A673 (cell line): Measurements from ENCODE around the gene CFAP410. TPM values are rescaled to one million over a fixed set of nuclear protein-coding genes. Genes with fewer than 3 reads are reported as not detected.

Experiments used
- BruUV-seq: library from RNA; stranded (reverse); fragments of 400-500 nt; replicated peaks from 2 replicates; lab custom pipeline; 2021; lab: Mats Ljungman, UMichigan
- CTCF ChIA-PET: fragments of 300-600 bp; sonication (Branson Sonifier 250); formaldehyde crosslinking; loops from one replicate; lab custom pipeline; 2022; ENCODE audit warnings: antibody characterized with exemption; lab: Charles Lee
- POLR2A ChIA-PET: fragments of 300-600 bp; sonication (Branson Sonifier 250); formaldehyde crosslinking; loops from one replicate; lab custom pipeline; 2022; ENCODE audit warnings: antibody characterized with exemption; ENCODE audit not compliant: low non-redundant PET; lab: Charles Lee
- DNase-seq: peaks from one replicate; pipeline ENCODE4 v3.0.0-alpha.2; 2015; ENCODE audit warnings: low spot score
- H3K27ac ChIP-seq: fragments of 200-600 bp; sonication (generic); 2 replicates; pipeline ENCODE4 v1.5.1; 2016; ENCODE audit warnings: mixed run types, low read depth, mild to moderate bottlenecking, mixed read lengths, antibody characterized with exemption, low read length; ENCODE audit not compliant: poor library complexity, severe bottlenecking
- H3K27me3 ChIP-seq: fragments of 200-600 bp; sonication (generic); replicated peaks from 2 replicates; pipeline ENCODE4 v1.6.1; 2017; ENCODE audit warnings: mixed run types, low read depth, mild to moderate bottlenecking, mixed read lengths, antibody characterized with exemption, low read length; ENCODE audit not compliant: insufficient read depth, poor library complexity
- H3K36me3 ChIP-seq: fragments of 200-600 bp; sonication (generic); 2 replicates; pipeline ENCODE4 v1.6.1; 2016; ENCODE audit warnings: mixed run types, mild to moderate bottlenecking, mixed read lengths, antibody characterized with exemption, low read length; ENCODE audit not compliant: insufficient read depth, poor library complexity, severe bottlenecking
- H3K4me1 ChIP-seq: fragments of 200-600 bp; sonication (generic); 2 replicates; pipeline ENCODE4 v1.6.1; 2017; ENCODE audit warnings: mixed run types, mild to moderate bottlenecking, mixed read lengths, antibody characterized with exemption, low read length; ENCODE audit not compliant: insufficient read depth, poor library complexity, severe bottlenecking
- H3K4me3 ChIP-seq: fragments of 200-600 bp; sonication (generic); 2 replicates; pipeline ENCODE4 v1.5.1; 2016; ENCODE audit warnings: low read depth, mixed run types, mild to moderate bottlenecking, mixed read lengths, low read length; ENCODE audit not compliant: poor library complexity, severe bottlenecking
- H3K9me3 ChIP-seq: fragments of 200-600 bp; sonication (generic); 2 replicates; pipeline ENCODE4 v1.6.1; 2016; ENCODE audit warnings: mixed run types, low read depth, mild to moderate bottlenecking, mixed read lengths, antibody characterized with exemption, low read length; ENCODE audit not compliant: poor library complexity, severe bottlenecking
- EZH2 ChIP-seq: fragments of 200-600 bp; sonication (generic); IDR thresholded peaks from 2 replicates; pipeline ENCODE4 v1.6.1; 2017; ENCODE audit warnings: borderline replicate concordance, low read depth, mild to moderate bottlenecking, mixed read lengths, antibody characterized with exemption, low read length; ENCODE audit not compliant: poor library complexity, severe bottlenecking
- intact Hi-C: fragments of 100-400 bp; cut with micrococcal nuclease; formaldehyde crosslinking; loops from one replicate; pipeline ENCODE4 v1.10.0; 2022; ENCODE audit not compliant: unreplicated experiment
- total RNA-seq: library from RNA; stranded (reverse); gene quantifications from 2 replicates; pipeline ENCODE4 v1.2.3, GENCODE V29; 2021
- TF ChIP-seq, protein P1 (sequence below): fragments of 300-800, 200-600 bp; sonication (generic); conservative IDR thresholded peaks from 2 replicates; pipeline ENCODE4 v1.5.1; 2017; ENCODE audit warnings: low read depth, mild to moderate bottlenecking, antibody characterized with exemption, low read length, moderate library complexity, mixed read lengths

CFAP410 gene
- total RNA-seq, 1 experiment from 2014 or later = 14.0 TPM

DNA sequence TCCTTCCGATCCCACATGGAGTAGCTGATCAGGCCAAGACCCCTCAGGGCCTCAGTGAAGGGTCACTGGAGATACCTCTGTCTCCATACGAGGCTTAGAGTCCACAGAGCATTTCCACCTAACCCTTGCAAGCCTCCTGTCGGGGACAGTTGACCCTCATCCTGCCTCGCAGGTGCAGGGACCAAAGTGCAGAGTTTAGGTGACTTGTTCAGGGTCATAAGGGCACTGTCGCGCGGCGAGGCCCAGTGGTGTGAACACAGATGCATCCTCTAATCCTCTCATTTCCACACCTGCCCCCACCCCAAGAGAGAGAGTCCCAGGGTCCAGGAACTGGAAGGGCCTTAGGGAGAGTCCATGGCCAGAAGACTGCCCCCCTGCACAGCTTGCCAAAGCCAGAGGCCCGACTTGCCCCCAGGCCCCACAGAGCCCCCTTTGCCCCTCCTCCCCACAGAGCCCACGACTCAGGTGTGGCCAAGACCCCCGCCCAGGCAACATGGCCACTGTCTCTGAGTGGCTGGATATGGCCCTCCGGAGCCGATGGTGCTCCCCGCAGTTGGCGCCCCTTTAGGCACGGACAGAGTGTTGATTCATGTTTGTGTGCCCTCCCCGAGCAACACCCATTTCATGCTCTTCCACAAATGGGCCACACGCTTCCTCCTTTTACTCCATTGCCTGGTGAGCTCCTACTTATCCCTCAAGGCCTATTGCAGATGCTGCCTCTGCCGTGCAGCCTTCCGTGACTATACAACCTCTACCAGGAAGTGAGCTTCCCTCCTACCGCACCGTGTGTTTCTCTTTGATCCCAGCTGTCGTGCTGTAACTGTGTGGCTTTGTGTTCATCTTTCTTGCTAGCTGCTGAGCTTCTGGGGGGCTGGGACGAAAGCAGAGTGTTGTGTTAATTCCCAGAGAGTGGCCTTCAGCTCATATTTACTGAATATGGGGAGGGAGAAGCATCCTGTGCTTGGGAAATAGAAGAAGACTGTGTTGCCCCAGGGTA lies 15.9 kb upstream of the CFAP410 start:
- BruUV-seq = no TSS peak
- TF ChIP-seq EZH2 = no peak
- TF ChIP-seq, protein P1, sequence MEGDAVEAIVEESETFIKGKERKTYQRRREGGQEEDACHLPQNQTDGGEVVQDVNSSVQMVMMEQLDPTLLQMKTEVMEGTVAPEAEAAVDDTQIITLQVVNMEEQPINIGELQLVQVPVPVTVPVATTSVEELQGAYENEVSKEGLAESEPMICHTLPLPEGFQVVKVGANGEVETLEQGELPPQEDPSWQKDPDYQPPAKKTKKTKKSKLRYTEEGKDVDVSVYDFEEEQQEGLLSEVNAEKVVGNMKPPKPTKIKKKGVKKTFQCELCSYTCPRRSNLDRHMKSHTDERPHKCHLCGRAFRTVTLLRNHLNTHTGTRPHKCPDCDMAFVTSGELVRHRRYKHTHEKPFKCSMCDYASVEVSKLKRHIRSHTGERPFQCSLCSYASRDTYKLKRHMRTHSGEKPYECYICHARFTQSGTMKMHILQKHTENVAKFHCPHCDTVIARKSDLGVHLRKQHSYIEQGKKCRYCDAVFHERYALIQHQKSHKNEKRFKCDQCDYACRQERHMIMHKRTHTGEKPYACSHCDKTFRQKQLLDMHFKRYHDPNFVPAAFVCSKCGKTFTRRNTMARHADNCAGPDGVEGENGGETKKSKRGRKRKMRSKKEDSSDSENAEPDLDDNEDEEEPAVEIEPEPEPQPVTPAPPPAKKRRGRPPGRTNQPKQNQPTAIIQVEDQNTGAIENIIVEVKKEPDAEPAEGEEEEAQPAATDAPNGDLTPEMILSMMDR = no peak
- Histone ChIP-seq H3K27me3 (peaks cover 17% of the 10 kb centered on the region), H3K4me1 (peaks cover 8% of the 10 kb centered on the region), H3K9me3 (no peaks in the 10 kb centered on the region), H3K27ac (no peak overlapping the region), H3K36me3 (no peaks in the 10 kb centered on the region), H3K4me3 (no peak overlapping the region)
- no peak for DNase-seq
- POLR2A ChIA-PET = no interaction called here
- CTCF ChIA-PET = no interaction called here
- intact Hi-C loops = loop anchor here (10.0 kb wide), 1 partner anchor 100 kb away; the partner anchor contains the start of gene LRRC3

GRCh38 chr21:44354001-44354405 lies 14.8 kb upstream of the CFAP410 start:
- no TSS peak for BruUV-seq
- POLR2A ChIA-PET = no interaction called here
- peaks cover 27% of the 10 kb centered on the region for H3K27me3 ChIP-seq
- CTCF ChIA-PET = no interaction called here
- TF ChIP-seq, protein P1 = no peak
- TF ChIP-seq EZH2 = no peak
- no peak overlapping the region for H3K27ac ChIP-seq
- H3K4me3 ChIP-seq = no peak overlapping the region
- peaks cover 8% of the 10 kb centered on the region for H3K4me1 ChIP-seq
- no peaks in the 10 kb centered on the region for H3K9me3 ChIP-seq
- intact Hi-C loops = loop anchor here (10.0 kb wide), 1 partner anchor 101 kb away; the partner anchor contains the start of gene LRRC3
- H3K36me3 ChIP-seq = no peaks in the 10 kb centered on the region
- DNase-seq = no peak

GRCh38 chr21:44353191-44353970 lies 14.2 kb upstream of the CFAP410 start, which contains the start of gene TRPM2:
TSS of gene TRPM2 (plus strand) at chr21:44353621. CDS start at chr21:44353701, 80 bp downstream.
- POLR2A ChIA-PET = interaction anchor here (0.6 kb wide), 1 partner anchor 440 kb away, joined by 3 read pairs; no protein-coding TSS in a partner anchor
- intact Hi-C loops = loop anchor here (10.0 kb wide), 1 partner anchor 101 kb away; the partner anchor contains the start of gene LRRC3
- CTCF ChIA-PET = no interaction called here
- no peak for TF ChIP-seq EZH2
- TF ChIP-seq, protein P1 = no peak
- peaks cover 32% of the 10 kb centered on the region for H3K27me3 ChIP-seq
- no peaks in the 10 kb centered on the region for H3K36me3 ChIP-seq
- BruUV-seq = no TSS peak
- H3K4me1 ChIP-seq = peaks cover 8% of the 10 kb centered on the region
- H3K4me3 ChIP-seq = no peak within 1 kb of the TSS
- no peak for DNase-seq
- H3K27ac ChIP-seq = no peak within 1 kb of the TSS
- H3K9me3 ChIP-seq = no peaks in the 10 kb centered on the region
